Activated CD8-positive, alpha-beta memory T cell treated with anti-CD3 and anti-CD28 coated beads for 48 hours (primary cell): ENCODE results near the gene TMED10.

Experiments
- DNase-seq, 3 experiments: peaks; one replicate each; pipeline ENCODE4 v3.0.0-alpha.2; 2020; ENCODE audit warnings: low read depth in 2 of 3, low spot score in 2 of 3

Gene TMED10

GRCh38 chr14:75176142-75176820 is at the start of gene TMED10:
TMED10 (minus strand) TSS chr14:75176612; CDS start chr14:75176579, 33 bp downstream.
- peak; percentile 67 to 88 (median 83) for DNase-seq

GRCh38 chr14:75224561-75224960 is 48.1 kb upstream of the TMED10 start:
- DNase-seq, result no peak

- DNase-seq, result no peak
These were observed 47.3 kb upstream of the TMED10 start for GRCh38 chr14:75223664-75224154.

- no peak for DNase-seq
These were observed 45.8 kb upstream of the TMED10 start for GRCh38 chr14:75222208-75222701.

- no peak for DNase-seq
These were observed 45.4 kb upstream of the TMED10 start for GRCh38 chr14:75221797-75222196.

GRCh38 chr14:75220156-75220555 is 43.7 kb upstream of the TMED10 start:
- DNase-seq, result no peak

- no peak for DNase-seq
These were observed 41.2 kb upstream of the TMED10 start for GRCh38 chr14:75217508-75218206.

GRCh38 chr14:75216427-75217006 is 40.1 kb upstream of the TMED10 start:
- no peak for DNase-seq

- no peak for DNase-seq
These were observed 39.1 kb upstream of the TMED10 start for GRCh38 chr14:75215520-75215919.

GRCh38 chr14:75214558-75214957 is 38.1 kb upstream of the TMED10 start:
- DNase-seq, result no peak

GRCh38 chr14:75213172-75213571 is 36.8 kb upstream of the TMED10 start:
- DNase-seq, result no peak

- no peak for DNase-seq
These were observed 32.4 kb upstream of the TMED10 start for GRCh38 chr14:75208843-75209242.

- no peak for DNase-seq
These were observed 29.8 kb upstream of the TMED10 start for GRCh38 chr14:75206190-75206589.

GRCh38 chr14:75205591-75205990 is 29.2 kb upstream of the TMED10 start:
- no peak for DNase-seq

- DNase-seq, result no peak
These were observed 27.7 kb upstream of the TMED10 start for GRCh38 chr14:75204116-75204515.

GRCh38 chr14:75202657-75203056 is 26.2 kb upstream of the TMED10 start:
- no peak for DNase-seq

- DNase-seq, result no peak
These were observed 24.7 kb upstream of the TMED10 start for GRCh38 chr14:75201087-75201486.

- no peak for DNase-seq
These were observed 24.0 kb upstream of the TMED10 start for GRCh38 chr14:75200451-75200850.

GRCh38 chr14:75198291-75198933 is 22.0 kb upstream of the TMED10 start:
- no peak for DNase-seq

GRCh38 chr14:75197338-75197737 is 20.9 kb upstream of the TMED10 start:
- DNase-seq, result no peak

GRCh38 chr14:75196468-75196867 is 20.1 kb upstream of the TMED10 start:
- no peak for DNase-seq

- no peak for DNase-seq
These were observed 19.7 kb upstream of the TMED10 start for GRCh38 chr14:75196064-75196463.
